Measurements from ENCODE around the gene PLCH2. TPM values are rescaled to one million over a fixed set of nuclear protein-coding genes. Genes with fewer than 3 reads are reported as not detected.
A peak's percentile ranks its signal among the peaks of the same experiment; 100 is the strongest.

PLCH2 gene
- total and polyA plus RNA-seq, 9 of the 15 experiments (the other 6 are each of a cell fraction or from before 2014, with no cell fraction given): 0.16 TPM; not detected in 8

DNA sequence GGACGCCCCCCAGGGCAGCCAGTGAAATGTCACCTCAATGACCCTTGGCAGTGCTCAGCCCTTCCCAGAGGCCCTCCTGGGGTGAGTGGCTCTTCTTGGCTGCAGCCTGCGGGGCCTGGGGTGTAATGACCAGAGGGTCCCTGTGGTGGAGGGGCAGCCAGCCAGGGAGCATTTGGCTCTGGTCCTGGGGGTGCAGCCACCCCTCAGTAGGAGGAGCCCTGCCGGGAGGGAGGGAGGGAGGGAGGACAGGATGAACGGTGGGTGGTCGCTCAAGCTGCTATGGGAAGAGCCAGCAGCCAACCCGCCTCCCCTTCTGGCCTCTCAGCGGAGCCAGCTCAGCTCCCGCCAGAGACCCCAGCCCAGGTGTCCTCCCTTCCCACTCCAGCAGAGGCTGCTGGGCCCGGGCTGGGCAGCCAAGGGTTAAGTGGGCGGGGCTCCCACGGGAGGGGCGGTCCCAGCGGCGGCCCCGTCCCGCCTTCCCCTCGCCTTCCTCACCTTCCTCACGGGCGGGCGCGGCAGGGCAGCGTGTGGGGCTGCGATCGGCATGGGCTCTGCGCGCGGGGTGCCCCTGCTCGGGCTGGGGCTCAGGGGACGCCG is 9.0 kb upstream of the PLCH2 start (continued):
- TF ChIP-seq HSF4 (CRISPR knock-in tag; IDR thresholded peaks at IDR 0.05; ENCODE audit: borderline replicate concordance): no peak
- peak; percentile 25; the same call in 1 of the 2 replicates for TF ChIP-seq XRCC5 (IDR thresholded peaks at IDR 0.05; ENCODE audit: low read depth, low read length)
- TF ChIP-seq ATF7 (IDR thresholded peaks at IDR 0.05): no peak
- TF ChIP-seq SIN3B (IDR thresholded peaks at IDR 0.05; ENCODE audit: low read depth): no peak
- no peak for TF ChIP-seq YBX1 (IDR thresholded peaks at IDR 0.05)
- TF ChIP-seq FOXM1 (IDR thresholded peaks at IDR 0.05; ENCODE audit: low read depth): 0 out of 2 replicates have a peak, but pooled peaks have one; percentile 40
- no peak for TF ChIP-seq FOXM1 (CRISPR knock-in tag; IDR thresholded peaks at IDR 0.05; ENCODE audit: low read depth)
- TF ChIP-seq ZNF589 (CRISPR knock-in tag; IDR thresholded peaks at IDR 0.05; ENCODE audit: low read depth): no peak
- TF ChIP-seq, protein P1, sequence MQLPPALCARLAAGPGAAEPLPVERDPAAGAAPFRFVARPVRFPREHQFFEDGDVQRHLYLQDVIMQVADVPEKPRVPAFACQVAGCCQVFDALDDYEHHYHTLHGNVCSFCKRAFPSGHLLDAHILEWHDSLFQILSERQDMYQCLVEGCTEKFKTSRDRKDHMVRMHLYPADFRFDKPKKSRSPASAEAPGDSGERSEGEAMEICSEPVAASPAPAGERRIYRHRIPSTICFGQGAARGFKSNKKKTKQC (CRISPR knock-in tag; IDR thresholded peaks at IDR 0.05): no peak
- TF ChIP-seq, protein P2, sequence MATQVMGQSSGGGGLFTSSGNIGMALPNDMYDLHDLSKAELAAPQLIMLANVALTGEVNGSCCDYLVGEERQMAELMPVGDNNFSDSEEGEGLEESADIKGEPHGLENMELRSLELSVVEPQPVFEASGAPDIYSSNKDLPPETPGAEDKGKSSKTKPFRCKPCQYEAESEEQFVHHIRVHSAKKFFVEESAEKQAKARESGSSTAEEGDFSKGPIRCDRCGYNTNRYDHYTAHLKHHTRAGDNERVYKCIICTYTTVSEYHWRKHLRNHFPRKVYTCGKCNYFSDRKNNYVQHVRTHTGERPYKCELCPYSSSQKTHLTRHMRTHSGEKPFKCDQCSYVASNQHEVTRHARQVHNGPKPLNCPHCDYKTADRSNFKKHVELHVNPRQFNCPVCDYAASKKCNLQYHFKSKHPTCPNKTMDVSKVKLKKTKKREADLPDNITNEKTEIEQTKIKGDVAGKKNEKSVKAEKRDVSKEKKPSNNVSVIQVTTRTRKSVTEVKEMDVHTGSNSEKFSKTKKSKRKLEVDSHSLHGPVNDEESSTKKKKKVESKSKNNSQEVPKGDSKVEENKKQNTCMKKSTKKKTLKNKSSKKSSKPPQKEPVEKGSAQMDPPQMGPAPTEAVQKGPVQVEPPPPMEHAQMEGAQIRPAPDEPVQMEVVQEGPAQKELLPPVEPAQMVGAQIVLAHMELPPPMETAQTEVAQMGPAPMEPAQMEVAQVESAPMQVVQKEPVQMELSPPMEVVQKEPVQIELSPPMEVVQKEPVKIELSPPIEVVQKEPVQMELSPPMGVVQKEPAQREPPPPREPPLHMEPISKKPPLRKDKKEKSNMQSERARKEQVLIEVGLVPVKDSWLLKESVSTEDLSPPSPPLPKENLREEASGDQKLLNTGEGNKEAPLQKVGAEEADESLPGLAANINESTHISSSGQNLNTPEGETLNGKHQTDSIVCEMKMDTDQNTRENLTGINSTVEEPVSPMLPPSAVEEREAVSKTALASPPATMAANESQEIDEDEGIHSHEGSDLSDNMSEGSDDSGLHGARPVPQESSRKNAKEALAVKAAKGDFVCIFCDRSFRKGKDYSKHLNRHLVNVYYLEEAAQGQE (IDR thresholded peaks at IDR 0.05; ENCODE audit: borderline replicate concordance): peak; percentile 31; the same call in 1 of the 2 replicates
- TF ChIP-seq, protein P2 (CRISPR knock-in tag; IDR thresholded peaks at IDR 0.05; ENCODE audit: low read depth): no peak
- TF ChIP-seq FOXK2 (conservative IDR thresholded peaks at IDR 0.05 in 1 of 2, IDR thresholded peaks at IDR 0.05 in 1 of 2; ENCODE audit: low read depth in 2 of 2): no peak
